ENCODE data around the gene SLC8B1.

The SLC8B1 gene

DNA sequence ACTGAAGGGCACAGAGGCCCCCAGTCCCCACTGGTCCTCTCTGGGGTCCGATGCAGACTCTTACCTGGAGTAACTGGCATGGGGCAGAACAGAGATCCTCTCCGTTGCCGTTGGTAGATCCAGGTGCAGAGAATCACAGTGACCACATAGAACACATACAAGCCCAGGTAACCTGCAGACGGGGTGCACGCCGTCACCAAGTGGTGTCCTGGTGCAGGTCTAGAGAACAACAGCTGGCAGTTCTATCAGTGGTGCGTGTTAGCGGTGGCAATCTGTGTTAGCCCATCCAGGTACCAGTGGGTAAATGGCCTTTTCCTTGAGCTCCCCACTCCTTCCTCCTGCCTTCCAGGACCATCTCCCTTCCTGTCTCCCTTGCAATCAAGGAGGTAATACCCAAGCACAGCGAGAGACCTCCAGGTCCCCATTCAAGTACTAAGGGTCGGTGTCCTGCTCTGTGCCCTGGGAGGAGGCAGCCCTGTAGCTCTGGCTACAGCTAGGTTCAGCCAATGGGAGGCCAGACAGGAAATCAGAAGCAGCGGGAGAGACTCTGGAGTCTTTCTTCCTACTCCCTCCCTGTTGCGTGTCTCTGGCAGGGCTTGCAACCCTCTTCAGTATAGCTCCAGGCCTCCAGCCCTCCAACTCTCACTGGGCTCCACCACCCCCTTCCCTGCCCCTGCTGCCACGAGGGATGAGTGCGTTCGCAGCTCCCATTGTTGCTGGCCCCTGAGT is 15.8 kb downstream of the SLC8B1 start:
- no peak for DNase-seq

DNA sequence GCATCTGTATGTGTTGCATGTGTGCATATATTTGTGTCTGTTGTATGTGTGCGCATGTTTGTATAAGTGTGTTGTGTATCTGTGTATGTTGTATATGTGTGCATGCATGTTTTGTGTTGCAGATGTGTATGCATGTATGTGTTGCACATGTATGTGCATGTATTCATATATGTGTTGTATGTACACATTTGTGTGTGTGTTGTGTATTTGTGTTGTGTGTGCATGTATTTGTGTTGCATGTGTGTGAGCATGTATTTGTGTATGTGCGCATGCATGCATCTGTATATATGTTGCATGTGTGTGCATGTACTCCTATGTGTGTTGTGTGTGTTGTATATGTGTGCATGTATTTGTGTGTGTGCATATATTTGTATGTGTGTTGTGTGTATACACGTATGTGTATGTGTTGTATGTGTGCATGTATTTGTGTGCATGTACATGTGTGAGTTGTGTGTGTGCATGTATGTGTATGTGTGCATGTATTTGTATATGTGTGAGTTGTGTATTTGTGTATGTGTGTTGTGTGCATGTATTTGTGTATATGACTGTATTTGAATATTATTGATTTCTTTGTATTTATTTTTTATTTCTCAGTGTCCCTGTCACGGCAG is 16.8 kb downstream of the SLC8B1 start:
- no peak for DNase-seq

DNA sequence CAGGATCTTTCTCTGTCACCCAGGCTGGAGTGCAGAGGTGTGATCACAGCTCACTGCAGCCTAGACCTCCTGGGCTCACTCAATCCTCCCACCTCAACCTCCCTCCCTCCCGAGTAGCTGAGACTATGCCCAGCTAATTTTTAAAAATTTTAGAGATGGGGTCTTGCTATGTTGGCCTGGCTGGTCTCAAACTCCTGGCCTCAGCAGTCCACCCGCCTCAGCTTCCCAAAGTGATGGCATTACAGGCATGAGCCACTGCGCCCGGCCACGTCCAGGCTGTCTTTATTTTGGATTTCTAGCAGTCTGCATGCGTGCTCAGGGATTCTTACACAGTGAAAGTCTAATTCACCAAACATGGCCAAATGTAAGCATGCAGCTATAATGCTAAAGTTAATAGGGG is 17.8 kb downstream of the SLC8B1 start:
- no peak for DNase-seq

DNA sequence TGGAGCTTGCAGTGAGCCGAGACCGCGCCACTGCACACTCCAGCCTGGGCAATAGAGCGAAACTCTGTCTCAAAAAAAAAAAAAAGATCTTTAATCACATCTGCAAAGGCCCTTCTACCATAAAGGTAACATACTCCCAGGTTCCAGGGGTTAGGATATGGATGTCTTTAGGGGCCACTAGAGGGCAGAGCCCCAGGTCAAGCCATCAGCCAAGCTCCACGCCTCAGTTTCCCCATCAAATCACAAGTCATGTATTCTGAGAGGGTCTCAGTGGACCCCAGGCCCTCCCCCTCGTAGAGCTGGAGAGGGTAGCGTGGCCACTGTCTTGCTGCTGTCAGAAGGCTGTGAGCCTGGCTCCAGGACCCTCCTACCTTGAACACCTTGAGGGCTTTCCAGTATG is 18.8 kb downstream of the SLC8B1 start:
- DNase-seq, result no peak

DNA sequence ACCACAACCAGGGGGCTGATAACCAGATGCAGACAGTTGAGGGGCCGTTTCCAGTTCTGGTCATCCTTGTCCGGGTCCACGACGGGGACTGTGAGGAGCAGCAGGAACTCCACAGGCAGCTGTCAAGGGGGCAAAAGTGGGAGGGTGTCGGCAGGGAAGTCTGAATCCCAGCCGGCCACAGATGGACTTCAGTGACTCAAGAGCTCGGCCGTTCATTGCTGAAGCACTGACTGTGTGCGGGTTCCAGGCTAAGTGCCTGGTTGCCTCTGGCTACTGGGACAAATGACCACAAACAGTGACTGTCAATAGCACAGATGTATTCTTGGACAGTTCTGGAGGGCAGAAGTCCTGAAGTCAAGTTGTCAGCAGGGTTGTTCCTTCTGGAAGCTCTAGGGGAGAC is 19.6 kb downstream of the SLC8B1 start:
- no peak for DNase-seq

DNA sequence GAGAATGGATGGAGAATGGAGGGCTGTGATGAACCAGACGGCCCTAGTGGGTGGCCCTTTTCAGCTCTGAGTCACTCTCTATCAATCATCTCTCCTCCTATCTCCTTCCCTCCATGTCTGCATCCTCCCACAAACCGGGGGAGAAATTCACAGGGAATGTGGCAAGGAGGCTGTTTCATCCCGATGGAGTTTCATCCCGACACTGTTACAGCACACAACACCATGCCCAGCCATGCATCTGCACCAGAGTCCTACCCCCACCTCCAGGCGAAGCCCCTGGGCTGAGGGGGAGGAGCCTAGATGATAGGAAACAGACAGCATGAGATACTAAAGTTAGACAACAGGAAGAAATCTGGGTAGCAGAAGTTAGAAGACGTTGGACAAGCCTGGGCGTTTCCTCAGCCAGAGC is 20.8 kb downstream of the SLC8B1 start:
- DNase-seq, result no peak

DNA sequence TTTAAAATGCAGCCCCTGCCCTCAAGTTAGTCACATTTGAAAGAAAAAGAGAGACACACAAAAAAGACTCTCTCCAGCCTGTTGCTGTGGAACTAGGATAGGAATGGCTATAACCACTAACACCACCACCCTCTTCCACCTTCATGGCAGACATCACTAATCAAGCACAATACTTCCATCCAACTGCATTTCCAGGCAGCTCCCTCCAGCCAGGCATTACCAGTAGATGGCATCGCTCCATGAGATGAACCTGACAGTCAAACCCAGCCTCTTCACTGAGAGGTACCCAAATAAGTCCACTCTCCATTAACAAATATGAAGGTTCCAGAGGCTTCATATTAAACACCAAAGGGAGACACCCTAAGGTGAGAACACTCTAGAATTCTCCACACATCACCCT is 24.4 kb downstream of the SLC8B1 start:
- DNase-seq, result no peak

DNA sequence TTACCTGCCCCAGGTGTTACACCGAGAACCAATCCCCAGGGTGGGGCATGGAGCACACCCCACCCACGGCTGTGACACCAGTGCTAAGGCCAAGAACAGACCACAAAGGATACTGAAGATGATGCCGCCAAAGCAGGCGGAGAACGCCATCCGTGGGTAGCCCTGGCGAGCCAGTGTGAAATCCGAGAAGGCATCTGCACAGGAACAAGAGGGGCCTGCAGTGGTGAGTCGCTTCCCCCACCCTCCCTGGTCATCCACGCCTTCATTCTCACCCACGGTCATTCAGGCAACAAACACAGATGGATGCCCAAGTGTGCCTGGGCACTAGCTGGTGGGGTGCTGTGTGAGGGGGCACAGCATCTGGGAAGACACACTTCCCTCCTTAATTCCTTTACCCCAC is 28.5 kb downstream of the SLC8B1 start:
- no peak for DNase-seq

DNA sequence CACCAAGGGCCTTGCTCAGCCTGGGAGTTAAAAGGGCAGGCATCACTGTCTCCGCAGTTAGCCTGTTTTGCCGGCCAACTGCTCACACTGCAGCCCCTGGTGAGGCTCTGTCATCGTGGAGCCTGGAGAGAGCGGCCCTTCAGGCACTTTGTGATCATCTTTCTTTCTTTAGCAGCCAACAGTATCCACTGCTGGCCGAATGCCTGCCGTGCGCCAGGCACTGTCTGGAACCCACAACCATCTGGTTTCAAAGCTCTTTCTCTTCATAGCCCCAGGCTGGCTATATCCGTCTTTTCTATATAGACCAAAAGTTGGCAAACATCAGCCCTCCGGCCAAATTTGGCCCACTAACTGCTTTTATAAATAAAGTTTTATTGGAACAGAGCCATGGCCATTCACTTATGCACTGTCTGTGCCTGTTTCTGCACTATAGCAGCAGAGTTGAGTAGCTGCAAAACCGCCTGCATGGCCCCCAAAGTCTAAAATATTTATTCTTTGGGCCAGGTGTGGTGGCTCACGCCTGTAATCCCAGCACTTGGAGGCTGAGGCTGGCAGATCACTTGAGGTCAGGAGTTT is 29.5 kb downstream of the SLC8B1 start:
- no peak for DNase-seq

DNA sequence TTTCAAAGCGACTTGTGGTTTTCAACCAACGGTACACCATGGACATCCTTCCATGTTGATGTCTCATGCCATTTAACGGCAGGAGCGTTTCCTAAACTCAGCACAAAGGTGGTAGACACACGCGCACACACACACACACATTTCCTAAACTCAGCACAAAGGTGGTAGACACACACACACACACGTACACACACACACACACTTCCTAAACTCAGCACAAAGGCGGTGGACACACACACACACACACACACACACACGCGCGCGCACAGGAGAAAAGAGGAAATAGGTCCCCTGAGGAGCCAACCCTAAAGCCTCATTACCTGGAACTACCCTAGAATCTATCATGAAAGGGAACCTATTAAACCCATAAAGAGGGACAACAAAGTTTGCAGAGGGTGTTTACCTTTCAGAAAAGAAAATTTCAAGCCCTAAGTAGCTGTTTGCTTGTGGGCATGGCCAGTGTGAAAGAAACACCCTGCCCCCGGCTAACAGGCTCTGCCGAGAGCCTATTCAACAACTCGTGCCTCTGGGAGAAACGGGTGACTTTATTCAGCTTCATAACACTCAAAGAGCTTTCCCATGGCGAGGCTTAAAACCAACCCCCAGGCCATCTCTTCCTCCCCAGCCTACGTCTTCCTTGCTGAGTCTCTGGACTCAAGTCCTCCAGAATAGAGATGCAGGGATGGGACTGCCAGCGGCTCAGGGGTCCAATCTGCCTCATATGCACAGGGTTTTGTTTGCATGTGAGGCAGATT is 31.8 kb downstream of the SLC8B1 start:
- no peak for DNase-seq

DNA sequence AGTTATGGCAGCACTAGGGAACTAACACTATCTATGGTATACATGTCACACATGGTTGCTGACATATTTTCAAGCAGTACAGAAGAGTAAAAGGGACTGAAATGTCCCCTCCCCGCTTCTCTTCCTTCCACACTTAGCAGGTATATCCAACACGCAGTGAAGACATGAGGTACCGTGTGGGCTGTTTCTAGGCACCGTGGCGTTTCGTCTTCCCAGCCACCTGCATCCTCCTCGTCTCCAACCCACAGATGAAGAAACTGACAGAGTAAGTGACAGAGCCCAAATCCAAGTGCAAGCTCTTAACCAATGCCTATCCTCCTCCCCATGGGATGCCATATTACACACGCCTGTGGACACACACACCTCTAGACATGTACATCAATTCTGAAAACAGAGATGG is 32.4 kb downstream of the SLC8B1 start:
- no peak for DNase-seq

DNA sequence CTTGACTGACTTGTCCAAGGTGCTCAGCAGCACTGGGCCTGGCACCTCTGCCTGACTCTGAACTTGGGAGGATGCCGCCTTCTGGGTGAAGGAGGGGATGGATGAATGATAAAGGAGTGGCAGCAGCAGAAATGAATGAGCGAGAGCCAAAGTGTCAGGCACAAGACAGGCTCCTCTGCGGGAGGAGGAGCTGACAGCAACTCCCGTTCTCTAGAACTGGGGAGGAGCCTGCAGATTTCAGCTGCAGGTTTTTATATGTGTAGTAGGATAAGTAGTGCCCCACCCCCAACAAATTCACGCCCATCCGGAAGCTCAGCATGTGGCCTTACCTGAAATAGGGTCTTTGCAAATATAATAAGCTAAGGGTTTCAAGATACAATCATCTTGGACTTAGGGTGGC is 33.1 kb downstream of the SLC8B1 start:
- no peak for DNase-seq

DNA sequence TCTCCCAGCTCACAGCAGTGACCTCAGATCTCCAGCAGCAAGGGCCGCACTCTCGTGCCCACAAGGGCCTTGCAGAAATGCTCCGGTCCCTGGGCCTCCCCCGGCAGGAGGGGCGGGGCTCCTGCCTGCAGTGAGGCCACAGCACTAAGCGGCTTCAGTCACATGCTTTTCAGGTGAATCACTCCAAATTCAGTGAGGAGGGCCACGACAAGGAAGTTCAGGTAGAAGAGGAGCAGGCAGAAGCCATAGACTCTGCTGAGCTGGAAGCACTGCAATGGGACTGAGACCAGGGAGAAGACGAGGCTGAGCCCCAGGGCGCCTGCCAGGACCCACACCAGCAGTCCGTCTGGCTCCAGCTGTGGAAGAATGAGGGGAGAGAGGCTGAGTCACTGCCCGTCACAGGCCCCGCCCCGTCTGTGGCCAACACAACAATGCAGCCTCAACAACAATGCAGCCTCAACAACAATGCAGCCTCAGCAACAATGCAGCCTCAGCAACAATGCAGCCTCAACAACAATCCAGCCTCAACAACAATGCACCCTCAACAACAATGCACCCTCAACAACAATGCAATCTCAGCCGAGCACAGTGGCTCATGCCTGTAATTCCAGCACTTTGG is 35.2 kb downstream of the SLC8B1 start:
- no peak for DNase-seq

DNA sequence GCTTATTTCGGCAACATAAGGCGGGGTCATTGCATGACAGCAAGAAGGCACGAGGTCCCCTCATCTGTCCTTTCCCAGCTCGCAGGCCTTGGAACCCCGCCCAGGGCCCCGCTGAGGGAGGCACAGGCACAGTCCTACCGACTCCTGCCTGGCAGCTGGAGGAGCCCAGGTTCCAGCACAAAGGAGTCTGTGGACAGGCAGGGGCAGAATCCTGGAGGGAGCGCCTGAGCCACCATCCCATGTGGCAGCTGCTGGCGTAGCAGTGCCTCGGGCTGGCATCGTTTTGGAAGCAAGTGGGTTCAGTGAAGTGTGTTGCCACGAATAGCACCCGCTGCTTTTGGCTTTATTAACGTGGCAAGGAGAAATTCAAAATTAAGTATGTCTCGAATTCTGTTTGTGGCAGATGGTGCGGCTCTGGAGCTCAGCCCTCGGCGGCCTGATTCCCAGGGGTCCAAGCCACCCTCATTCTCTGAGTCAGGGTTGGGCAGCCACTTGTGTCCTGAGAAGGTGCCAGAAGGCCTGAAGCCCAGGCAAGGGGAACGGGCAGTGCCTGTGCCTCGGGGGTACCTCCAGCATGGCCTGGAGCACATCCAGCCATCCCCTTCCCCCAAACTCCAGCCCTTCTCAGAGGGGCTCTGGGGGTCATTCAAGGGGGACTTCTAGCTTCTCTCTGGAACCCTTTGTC is 35.9 kb downstream of the SLC8B1 start:
- DNase-seq, result no peak

DNA sequence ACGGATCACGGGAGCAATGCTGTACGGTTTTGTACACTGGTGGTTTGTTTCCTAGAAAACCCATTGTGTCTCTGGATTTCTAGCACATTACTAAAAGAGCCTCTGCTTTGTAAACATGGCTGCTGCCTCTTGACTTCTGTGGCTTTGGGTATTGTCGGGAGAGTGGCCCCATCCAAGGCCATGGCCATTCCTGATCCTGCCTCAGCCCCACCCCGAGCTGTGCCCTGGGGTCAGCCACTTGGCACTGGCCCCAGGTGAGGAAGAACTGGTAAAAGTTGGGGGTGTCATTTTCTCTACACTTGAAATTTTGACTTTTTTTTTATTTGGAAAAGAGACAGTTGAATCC is 36.5 kb downstream of the SLC8B1 start:
- no peak for DNase-seq

DNA sequence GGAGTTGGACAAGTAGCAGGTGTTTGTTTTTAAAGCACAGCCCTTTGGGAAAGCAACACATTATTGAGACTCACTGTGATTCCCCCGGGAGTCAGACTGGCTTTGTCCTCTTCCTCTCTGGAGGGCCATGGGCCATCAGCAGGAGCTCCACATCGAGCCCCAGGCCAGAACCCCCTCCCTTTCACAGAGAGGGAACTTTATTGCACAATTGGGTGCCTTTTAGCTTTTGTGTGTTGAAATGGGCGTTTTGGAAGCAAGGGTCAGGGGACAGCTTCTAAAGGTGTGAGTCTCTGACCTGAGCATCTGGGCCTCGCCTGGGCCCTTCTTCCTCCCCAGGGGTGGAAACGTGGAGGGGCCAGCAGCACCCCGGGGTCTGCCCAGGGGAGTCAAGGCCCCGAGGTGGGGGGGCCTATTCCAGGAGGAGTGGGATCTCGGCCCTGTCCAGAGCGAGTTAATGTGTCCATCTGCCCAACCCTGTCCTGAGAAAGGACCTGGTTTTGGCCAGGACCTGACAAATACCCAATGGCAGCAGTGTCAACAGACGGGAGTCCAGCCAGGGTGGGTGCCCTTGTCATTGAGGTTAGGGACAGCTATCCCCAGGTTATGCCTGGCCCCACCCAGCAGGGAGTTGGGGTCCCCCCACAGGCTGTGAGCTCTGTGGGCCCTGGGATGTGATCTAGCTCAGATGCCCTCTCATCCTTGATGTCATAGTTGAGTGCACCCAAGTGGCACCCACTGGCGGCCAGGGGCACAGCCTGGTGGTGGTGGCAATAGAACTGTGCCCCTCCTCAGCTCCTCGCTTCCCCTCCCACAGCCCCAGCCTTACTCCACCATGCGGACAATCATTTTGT is 37.1 kb downstream of the SLC8B1 start:
- no peak for DNase-seq

DNA sequence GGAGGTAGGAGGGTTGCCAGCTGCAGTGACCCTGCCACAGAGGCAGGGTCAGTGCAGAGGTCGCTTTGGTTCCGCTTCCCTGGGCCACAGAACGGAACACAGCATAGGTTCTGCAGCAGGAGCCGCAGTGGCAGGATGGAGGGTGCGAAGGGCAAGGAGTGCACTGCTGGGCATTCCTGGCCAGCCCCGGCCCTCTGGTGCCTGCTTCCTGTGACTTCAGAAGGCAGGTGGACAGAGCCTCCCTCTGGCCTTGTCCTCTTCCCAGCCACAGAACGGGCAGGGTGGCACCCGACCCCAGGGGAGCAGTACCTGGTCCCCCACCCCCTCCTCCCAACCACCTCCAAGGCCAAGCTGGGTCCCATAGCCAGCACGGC is 37.7 kb downstream of the SLC8B1 start:
- DNase-seq, result no peak

DNA sequence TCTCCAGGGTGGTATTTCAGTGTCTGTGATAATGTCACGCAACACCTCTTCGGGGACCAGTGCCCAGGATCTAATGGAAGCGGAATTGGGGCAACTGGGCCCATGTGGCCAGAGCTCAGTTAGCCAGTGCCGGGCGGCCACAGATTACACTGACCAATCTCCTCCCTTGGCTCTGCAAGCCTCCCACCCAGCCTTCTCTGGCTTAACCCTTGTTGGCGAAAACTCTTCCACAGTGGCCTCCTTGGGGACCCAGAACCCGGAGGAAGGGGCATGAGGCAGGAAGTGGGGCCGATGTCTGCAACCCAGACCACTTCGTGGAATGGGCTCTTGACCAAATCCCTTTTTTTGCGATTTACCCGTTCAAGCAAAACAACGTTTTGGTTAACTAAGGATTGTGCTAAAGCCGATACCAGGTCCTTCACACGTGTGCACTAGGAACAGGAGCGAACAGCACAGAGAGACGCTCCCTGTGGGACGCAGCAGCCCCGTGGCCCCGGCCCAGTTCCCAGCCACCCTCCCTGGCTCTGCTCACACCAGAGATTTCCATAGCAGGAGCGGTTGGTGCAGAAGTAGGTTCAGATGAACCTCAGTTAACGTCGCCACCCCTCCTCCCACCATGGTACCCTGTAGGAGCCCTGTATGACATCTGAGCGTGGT is 38.2 kb downstream of the SLC8B1 start:
- no peak for DNase-seq

DNA sequence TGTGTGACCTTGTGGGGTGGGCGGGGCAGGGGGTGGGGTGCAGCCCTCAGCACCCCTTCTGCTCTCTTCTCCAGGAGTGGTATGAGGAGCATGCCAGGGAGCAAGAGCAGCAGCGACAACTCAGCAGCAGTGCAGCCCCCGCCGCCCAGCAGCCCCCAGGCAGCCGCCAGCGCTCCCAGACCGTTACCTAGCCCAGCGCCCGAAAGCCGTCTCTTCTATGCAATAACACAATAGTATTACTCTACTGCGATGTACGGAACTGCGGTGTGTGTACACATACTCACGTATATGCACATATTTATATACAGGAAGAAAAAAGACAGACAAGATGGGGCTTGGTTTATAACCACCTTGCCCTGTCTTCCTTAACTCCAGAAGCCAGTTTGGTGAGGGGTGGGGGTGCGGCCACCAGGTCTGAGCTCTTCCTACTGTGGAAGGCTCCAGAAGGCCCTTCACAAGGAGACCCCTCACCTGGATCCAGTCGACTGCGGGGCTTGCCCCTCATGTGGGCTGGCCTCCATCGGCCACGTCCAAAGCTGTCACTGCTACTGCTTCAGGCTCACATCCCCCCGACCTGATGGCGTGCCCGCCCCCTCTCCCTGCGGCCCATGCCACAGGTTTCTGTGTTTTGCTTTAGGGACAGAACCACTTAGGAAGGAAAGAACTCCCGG is 38.9 kb downstream of the SLC8B1 start:
- DNase-seq, result no peak

DNA sequence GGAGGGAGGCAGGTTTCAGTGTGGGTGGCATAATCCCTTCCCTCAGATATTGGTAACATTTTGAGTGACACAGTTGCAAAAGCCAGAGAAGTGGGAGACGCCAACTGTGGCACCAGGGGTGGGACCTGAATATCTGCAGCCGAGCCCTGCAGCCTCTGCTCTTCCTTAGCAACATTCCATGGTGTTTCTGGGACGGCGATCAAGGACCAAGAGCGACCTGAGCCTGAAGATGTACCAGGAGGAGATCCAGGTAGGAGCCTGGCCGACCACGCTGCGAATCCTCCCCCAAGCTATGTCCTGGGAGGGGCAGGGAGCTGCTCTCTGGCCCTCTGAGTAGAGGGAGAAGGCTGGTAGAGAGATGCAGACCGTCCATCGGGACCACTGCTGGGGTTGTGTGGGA is 41.8 kb downstream of the SLC8B1 start:
- DNase-seq, result no peak

DNA sequence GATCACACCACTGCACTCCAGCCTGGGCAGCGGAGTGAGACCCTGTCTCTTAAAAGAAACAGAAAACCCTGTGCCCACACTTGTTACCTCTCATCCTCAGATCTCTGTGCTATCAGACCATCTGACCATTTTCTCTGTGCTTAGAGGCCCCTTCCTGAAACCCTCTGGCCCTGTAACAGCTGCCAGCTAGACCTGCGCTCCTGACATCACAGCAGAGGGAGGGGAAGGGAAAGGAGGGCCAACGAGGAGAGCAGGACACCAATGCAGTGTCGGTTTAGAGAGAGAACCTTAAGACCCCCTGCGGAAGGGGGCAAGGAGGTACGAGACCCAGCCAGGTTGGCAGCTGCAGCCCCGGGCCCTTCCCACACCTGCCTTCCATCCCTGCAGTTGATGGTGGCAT is 42.4 kb downstream of the SLC8B1 start:
- no peak for DNase-seq
